ENCODE measurements around the gene QPCTL.

The QPCTL gene

GRCh38 chr19:45692187-45693105 is at the start of gene QPCTL:
Gene QPCTL (plus strand): TSS chr19:45692666. CDS start chr19:45692704, 38 bp downstream.
- peak; percentile 99 for FAIRE-seq

GRCh38 chr19:45643024-45643926 is 49.2 kb upstream of the QPCTL start:
- no peak for FAIRE-seq

- FAIRE-seq, result no peak
These were observed 48.3 kb upstream of the QPCTL start for GRCh38 chr19:45643927-45644771.

- no peak for FAIRE-seq
These were observed 47.3 kb upstream of the QPCTL start for GRCh38 chr19:45645068-45645630.

- FAIRE-seq, result peak; percentile 58
These were observed 46.7 kb upstream of the QPCTL start for GRCh38 chr19:45645631-45646344.

- no peak for FAIRE-seq
These were observed 46.1 kb upstream of the QPCTL start for GRCh38 chr19:45646345-45646698.

GRCh38 chr19:45650722-45651121 is 41.7 kb upstream of the QPCTL start:
- no peak for FAIRE-seq

GRCh38 chr19:45653634-45654033 is 38.8 kb upstream of the QPCTL start:
- no peak for FAIRE-seq

GRCh38 chr19:45655073-45655472 is 37.4 kb upstream of the QPCTL start:
- FAIRE-seq, result no peak

- no peak for FAIRE-seq
These were observed 34.8 kb upstream of the QPCTL start for GRCh38 chr19:45657520-45658167.

GRCh38 chr19:45659096-45659729 is 33.3 kb upstream of the QPCTL start:
- FAIRE-seq, result no peak

GRCh38 chr19:45660636-45661035 is 31.8 kb upstream of the QPCTL start:
- no peak for FAIRE-seq

GRCh38 chr19:45663800-45664199 is 28.7 kb upstream of the QPCTL start:
- FAIRE-seq, result no peak

- no peak for FAIRE-seq
These were observed 27.9 kb upstream of the QPCTL start for GRCh38 chr19:45664575-45664974.

- no peak for FAIRE-seq
These were observed 24.7 kb upstream of the QPCTL start, which contains the start of gene GIPR for GRCh38 chr19:45667620-45668341. Gene GIPR (plus strand): TSS chr19:45668221. CDS start chr19:45669521, 1,300 bp downstream.

- FAIRE-seq, result no peak
These were observed 24.1 kb upstream of the QPCTL start for GRCh38 chr19:45668342-45668871.

- FAIRE-seq, result no peak
These were observed 21.6 kb upstream of the QPCTL start for GRCh38 chr19:45670670-45671453.

GRCh38 chr19:45674946-45675345 is 17.5 kb upstream of the QPCTL start:
- no peak for FAIRE-seq

- no peak for FAIRE-seq
These were observed 15.6 kb upstream of the QPCTL start for GRCh38 chr19:45676851-45677263.

Data from TTC549 (cell line).